Measurements from ENCODE around the gene EVI5L. TPM values are rescaled to one million over a fixed set of nuclear protein-coding genes. Genes with fewer than 3 reads are reported as not detected.

The EVI5L gene
- total and polyA plus RNA-seq, 2 donors (not counting 3 experiments of a cell fraction or from before 2014, with no cell fraction given): 11.9 to 13.5 TPM

DNA sequence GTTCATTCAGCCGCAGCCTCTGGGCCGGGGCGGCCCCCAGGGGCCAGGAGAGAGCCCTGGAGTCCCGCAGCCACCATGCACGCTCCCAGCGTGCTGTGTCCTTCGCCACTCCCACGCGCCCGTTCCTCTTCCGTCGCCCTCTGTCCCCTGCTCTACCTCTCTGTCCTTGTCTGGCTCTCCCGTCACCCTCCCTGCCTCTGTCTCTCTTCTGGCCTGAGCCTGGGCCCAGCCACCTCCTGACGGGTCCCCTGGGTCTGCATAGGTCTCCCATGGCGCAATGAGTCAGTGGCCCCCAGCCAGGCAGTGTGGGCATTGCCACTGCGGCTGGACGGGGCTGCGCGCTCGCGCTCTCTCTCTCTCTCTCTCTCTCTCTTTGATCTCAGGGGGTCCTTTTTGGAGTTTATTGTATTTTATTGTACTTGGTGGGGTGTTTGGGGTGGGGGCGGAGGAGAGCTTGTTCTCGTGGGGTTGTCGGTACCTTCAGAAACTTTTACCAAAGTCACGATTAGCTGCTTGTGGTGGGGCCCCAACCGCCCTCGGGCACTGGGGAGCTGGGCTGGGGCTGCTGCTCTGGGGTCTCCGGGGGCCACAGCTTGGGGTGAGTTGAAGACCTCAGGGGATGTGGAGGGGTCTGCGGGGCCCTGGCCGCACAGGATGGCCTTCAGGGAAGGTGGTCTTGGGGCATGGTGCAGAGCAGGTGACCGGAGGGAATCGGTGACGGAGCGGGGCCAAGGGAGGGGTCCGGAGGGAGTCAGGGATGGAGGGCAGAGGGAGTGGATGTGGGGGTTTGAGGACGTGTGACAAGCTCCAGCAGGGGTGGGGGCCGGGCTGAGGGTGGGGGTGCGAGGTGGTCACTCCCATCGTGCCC lies 82.9 kb downstream of the EVI5L start:
- no TSS peak for BruUV-seq (replicated peaks)
- Histone ChIP-seq H4K20me1 (replicated peaks; ENCODE audit: control insufficient read depth, extremely low read depth, insufficient read depth, low read length) (no peaks in the 10 kb centered on the region), H3K4me3 (replicated peaks in 1 of 3; ENCODE audit: insufficient read depth in 1 of 3, low read depth in 1 of 3, low read length in 3 of 3) (no peak overlapping the region), H3K9me3 (replicated peaks; ENCODE audit: control insufficient read depth, insufficient read depth, low read length) (no peaks in the 10 kb centered on the region), H3K79me2 (ENCODE audit: control insufficient read depth, insufficient read depth, low read length) (no peaks in the 10 kb centered on the region), H3K4me2 (ENCODE audit: insufficient read depth, low read length) (no peak overlapping the region), H3K27me3 (ENCODE audit: control insufficient read depth in 2 of 2, insufficient read depth in 2 of 2, low read length in 2 of 2) (peaks cover 14 to 23% of the 10 kb centered on the region in 2 experiments), H3K9me1 (replicated peaks; ENCODE audit: control insufficient read depth, extremely low read depth, insufficient read depth, low read length) (no peaks in the 10 kb centered on the region), H3K27ac (ENCODE audit: insufficient read depth, low read depth, low read length) (no peak overlapping the region), H3K9ac (replicated peaks; ENCODE audit: extremely low read depth, insufficient read depth, low read length) (no peak overlapping the region), H3K36me3 (ENCODE audit: control insufficient read depth in 2 of 2, extremely low read depth in 1 of 2, insufficient read depth in 2 of 2, low read length in 2 of 2) (peaks cover 0 to 23% of the 10 kb centered on the region in 2 experiments), H3K4me1 (ENCODE audit: control insufficient read depth, extremely low read depth, insufficient read depth, low read length) (peaks cover 6% of the 10 kb centered on the region), H2AFZ (ENCODE audit: low read depth, low read length) (no peak overlapping the region)
- no peak for DNase-seq (ENCODE audit: low read depth, low spot score)
- FAIRE-seq: no peak
- ChIA-PET CTCF (interaction anchor here (0.9 kb wide), 1 partner anchor 44 kb away, joined by 3 read pairs; no protein-coding TSS in a partner anchor), POLR2A (no interaction called here)
- dilution Hi-C loops (cut with MboI; ENCODE audit: extremely low pct_ligation_motif_present, low sequenced_read_pairs) (no loop called here), intact Hi-C loops (cut with micrococcal nuclease) (no loop called here)
- TF ChIP-seq MYC (IDR thresholded peaks at IDR 0.05; ENCODE audit: low read depth, low read length) (no peak), JUN (IDR thresholded peaks at IDR 0.05; ENCODE audit: borderline replicate concordance, insufficient read depth, insufficient read length, low read depth) (no peak), CTCF (IDR thresholded peaks at IDR 0.05; ENCODE audit: extremely low read depth in 1 of 2, insufficient read depth in 1 of 2, low read depth in 1 of 2, low read length in 2 of 2) (no peak), GATA2 (IDR thresholded peaks at IDR 0.05; ENCODE audit: insufficient read depth, insufficient read length, low read depth, low read length) (no peak), POLR2A (IDR thresholded peaks at IDR 0.05; ENCODE audit: low read depth, low read length) (no peak), MAX (IDR thresholded peaks at IDR 0.05; ENCODE audit: insufficient read depth, insufficient read length) (no peak), POLR2AphosphoS5 (IDR thresholded peaks at IDR 0.05; ENCODE audit: insufficient read depth, low read depth, low read length) (no peak), FOS (IDR thresholded peaks at IDR 0.05; ENCODE audit: borderline replicate concordance, insufficient read depth, low read length) (no peak), EZH2 (IDR thresholded peaks at IDR 0.05; ENCODE audit: borderline replicate concordance, low read depth, low read length, severe bottlenecking) (no peak)

Measured in endothelial cell of umbilical vein (primary cell).